Erythroblast (primary cell): Measurements from ENCODE around the gene CRYGA.
"Not testable (repeated sequence)": the region's sequence is repeated elsewhere in the genome, so short reads cannot be mapped to it uniquely, and the experiment has no call there.

ENCODE experiments used
- DNase-seq, 2 experiments: peaks; one replicate each; lab custom pipeline; 2025; lab: John Stamatoyannopoulos, UW
- GATA1 ChIP-seq: IDR thresholded peaks from 2 replicates; pipeline ENCODE4 v1.6.1; 2011; ENCODE audit warnings: low read depth, mild to moderate bottlenecking, control low read depth, low read length, moderate library complexity
- POLR2A ChIP-seq: IDR thresholded peaks from 2 replicates; pipeline ENCODE4 v1.6.1; 2011; ENCODE audit warnings: mild to moderate bottlenecking, low read length

CRYGA gene

DNA sequence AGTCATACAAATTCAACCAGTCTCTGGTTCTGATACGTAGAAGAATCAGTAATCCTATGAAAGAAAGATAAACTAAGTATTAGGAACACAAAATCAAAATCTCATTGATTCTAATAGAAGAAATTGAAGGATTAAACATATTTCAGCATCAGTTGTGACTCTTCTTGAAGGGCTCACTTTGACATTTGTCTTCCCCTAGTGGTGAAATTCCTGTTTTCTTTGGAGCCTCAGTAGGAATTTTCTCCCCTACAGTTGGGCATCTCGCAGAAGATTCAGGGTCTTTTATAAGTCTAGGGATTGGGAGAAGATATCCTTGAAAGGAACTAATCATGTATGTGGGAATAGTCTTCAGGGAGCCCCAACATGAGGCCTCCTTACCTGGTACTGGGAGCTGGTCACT, 14.6 kb downstream of the CRYGA start:
- DNase-seq: no peak
- TF ChIP-seq GATA1 (no peak), POLR2A (no peak)

DNA sequence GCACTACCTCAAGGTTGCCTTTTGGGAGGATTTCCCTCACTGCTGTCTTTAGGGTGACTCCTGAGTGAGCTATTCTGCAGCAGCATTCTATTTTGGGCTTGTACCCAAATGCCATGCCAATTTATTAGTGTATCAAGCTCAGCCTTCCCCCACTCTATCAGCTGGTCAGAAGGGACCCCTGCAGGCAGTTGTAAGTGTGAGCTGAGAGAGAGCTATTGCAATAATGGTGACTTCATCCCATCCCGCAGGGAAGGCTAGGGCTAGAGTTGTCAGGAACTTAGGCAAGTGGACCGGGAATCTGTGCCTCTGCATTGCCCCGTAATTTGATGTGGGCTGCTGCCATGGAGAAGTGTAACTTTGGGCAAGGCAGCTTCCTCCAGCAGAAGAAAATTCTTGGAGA, 15.6 kb downstream of the CRYGA start:
- TF ChIP-seq POLR2A (no peak), GATA1 (no peak)
- no peak for DNase-seq

DNA sequence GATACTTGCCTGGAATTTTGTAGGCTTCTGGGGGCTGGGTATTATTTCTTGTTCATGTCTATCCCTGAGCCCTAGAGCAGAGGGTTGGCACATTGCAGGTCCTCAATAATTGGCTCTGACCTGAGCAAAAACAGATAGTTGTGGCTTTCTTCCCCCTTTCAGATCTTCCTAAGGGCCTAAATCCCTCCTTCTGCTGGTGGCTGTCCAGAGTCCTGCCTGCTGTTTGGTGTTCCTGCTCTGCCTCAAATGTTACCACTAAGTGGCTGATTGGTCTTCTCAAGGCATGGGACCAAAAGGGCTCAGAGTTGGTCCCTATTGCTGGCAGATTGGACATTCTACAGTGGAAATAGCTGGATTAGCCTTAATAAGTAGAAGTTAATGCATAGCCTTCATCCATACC, 16.4 kb downstream of the CRYGA start:
- no peak for TF ChIP-seq POLR2A
- TF ChIP-seq GATA1: no peak

DNA sequence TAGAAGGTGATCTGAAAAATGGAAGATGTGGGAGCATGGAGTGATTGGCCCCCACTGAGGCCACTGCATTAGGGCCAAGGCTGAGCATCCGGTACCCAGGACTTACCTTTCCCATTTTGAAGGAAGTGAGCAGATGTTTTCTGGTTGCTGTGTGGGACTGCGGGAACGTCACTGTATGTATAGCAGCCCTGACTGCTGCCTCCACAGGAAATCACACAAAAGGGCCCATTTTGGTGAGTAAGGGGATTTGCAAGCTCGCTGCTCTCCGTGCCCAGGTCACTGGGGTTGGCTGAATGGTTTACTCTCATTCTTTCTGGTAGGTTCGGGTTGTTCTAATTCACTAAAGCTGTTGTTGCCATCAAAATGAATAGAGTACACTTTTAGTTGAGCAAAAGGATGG, 17.4 kb downstream of the CRYGA start, which contains the start of gene CRYGB:
Gene CRYGB (minus strand): TSS at position 153 of the 400 bp plus-strand sequence. CDS start 38 bp downstream, at position 115.
- TF ChIP-seq POLR2A (no peak), GATA1 (no peak)

More for the DNA sequence above, 16.4 kb downstream of the CRYGA start:
- DNase-seq: no peak

GRCh38 chr2:208142925-208143799, 20.2 kb downstream of the CRYGA start:
- no peak for DNase-seq
- TF ChIP-seq POLR2A (no peak), GATA1 (no peak)

More for the DNA sequence above, 17.4 kb downstream of the CRYGA start, which contains the start of gene CRYGB:
- DNase-seq: no peak

GRCh38 chr2:208142240-208142924, 21.0 kb downstream of the CRYGA start:
- no peak for TF ChIP-seq POLR2A
- no peak for TF ChIP-seq GATA1
- no peak for DNase-seq

- no peak for DNase-seq
- TF ChIP-seq POLR2A (no peak), GATA1 (no peak)
Measured at GRCh38 chr2:208139447-208139846, 23.9 kb downstream of the CRYGA start.

- DNase-seq: not testable (repeated sequence)
Measured at GRCh38 chr2:208138334-208138733, 25.1 kb downstream of the CRYGA start.

GRCh38 chr2:208136716-208137094, 26.7 kb downstream of the CRYGA start:
- no peak for DNase-seq
- TF ChIP-seq GATA1 (no peak), POLR2A (no peak)

DNA sequence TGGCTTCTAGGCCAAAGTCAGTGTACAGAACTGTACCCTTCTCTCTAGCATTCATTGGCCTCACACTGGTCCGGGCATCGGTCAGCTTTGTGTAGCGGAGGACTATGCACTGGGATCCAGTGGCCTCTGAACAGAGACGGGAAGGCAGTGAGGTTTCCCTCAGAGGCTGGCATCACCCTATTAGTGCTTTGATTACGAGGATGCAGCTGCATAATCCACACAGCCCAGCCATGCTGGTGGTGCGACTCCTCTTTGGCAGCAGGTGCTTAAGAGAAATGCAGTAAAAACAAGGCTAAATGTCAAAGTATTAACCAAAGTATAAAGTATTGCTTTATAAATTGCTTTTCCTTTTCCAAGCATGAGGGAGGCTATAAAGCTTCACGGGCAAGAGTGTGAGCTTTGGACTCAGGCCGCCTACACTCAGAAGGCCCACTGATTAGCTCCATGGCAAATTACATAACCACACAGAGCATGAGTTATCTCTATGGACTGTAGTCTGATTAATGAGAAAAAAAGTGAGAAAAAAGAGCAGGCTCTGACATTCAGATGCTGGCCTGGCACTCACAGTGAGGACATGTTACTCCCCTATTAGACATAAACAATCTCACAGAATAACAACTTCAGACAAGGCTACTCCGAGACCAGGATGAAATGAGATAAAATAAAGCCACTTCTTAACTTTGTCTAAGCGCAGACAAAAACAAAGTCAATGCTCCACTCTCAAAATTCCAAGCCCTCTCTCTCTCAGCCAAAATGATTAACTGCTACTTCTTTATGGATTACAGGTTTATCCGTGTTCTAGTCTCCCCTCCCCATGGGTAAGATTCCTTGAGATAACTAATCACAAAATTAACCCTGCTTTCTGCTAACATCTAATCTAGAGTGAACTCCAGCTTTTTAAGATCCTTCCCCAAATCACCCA, 27.3 kb downstream of the CRYGA start:
- TF ChIP-seq GATA1 (no peak), POLR2A (no peak)
- no peak for DNase-seq

- TF ChIP-seq GATA1: no peak
- no peak for TF ChIP-seq POLR2A
- no peak for DNase-seq
Measured at GRCh38 chr2:208134928-208135586, 28.3 kb downstream of the CRYGA start.

GRCh38 chr2:208130712-208131110, 32.7 kb downstream of the CRYGA start:
- no peak for DNase-seq
- TF ChIP-seq GATA1 (no peak), POLR2A (no peak)
